ENCODE measurements around the gene SCO2. TPM values are rescaled to one million over a fixed set of nuclear protein-coding genes. Genes with fewer than 3 reads are reported as not detected.

Gene SCO2
- polyA plus RNA-seq, 3 donors = 39.5 to 101 (median 69.6) TPM

- no peaks in the 10 kb centered on the region for H3K9me3 ChIP-seq (replicated peaks in 1 of 2; ENCODE audit: control insufficient read depth in 1 of 2, insufficient read depth in 1 of 2, low read length in 2 of 2)
- no peaks in the 10 kb centered on the region for H3K27me3 ChIP-seq (ENCODE audit: control insufficient read depth in 2 of 2, insufficient read depth in 2 of 2, low read length in 2 of 2)
- no peak for TF ChIP-seq CTCF (IDR thresholded peaks at IDR 0.05)
- 95% methylated on average over 32 of the region's 44 CpGs for WGBS (ENCODE audit: insufficient coverage)
- intact Hi-C loops (cut with micrococcal nuclease) = loop anchor here (5.0 kb wide), 3 partner anchors 58 to 123 kb away; partner anchors contain the start of genes ARSA (in 1 of the 2), CHKB (in 1 of the 2) and SYCE3 (in 1 of the 2)
- H3K36me3 ChIP-seq (replicated peaks in 1 of 2; ENCODE audit: control insufficient read depth in 1 of 2, insufficient read depth in 2 of 2, low read length in 2 of 2) = peaks cover 30 to 36% of the 10 kb centered on the region in 2 donors
- H3K27me3 Mint-ChIP-seq (ENCODE audit: low read depth in 3 of 3) = peaks cover 0 to 3% (median 2%) of the 10 kb centered on the region in 3 donors
- no peak overlapping the region for H3K9ac ChIP-seq (ENCODE audit: insufficient read depth, low read length, poor library complexity, severe bottlenecking)
- H3K4me1 ChIP-seq (ENCODE audit: control insufficient read depth in 1 of 2, insufficient read depth in 2 of 2, low read length in 2 of 2) = peaks cover 19 to 26% of the 10 kb centered on the region in 2 donors
- H3K4me2 ChIP-seq (replicated peaks; ENCODE audit: extremely low read depth, low read length, poor library complexity, severe bottlenecking) = no peak overlapping the region
- peaks cover 41% of the 10 kb centered on the region for H3K79me2 ChIP-seq (ENCODE audit: insufficient read depth, low read length)
- no peak overlapping the region for H2AFZ ChIP-seq (ENCODE audit: insufficient read depth, low read depth, low read length, poor library complexity, severe bottlenecking)
- peaks cover 20% of the 10 kb centered on the region for H3K4me1 Mint-ChIP-seq
- no peak overlapping the region for H3K4me3 ChIP-seq (replicated peaks in 1 of 3; ENCODE audit: low read depth in 2 of 3, low read length in 3 of 3)
- no peak overlapping the region for H3K4me3 Mint-ChIP-seq
- H3K9me3 Mint-ChIP-seq = no peaks in the 10 kb centered on the region
- no peak overlapping the region for H3K27ac ChIP-seq (ENCODE audit: low read depth in 1 of 2, low read length in 2 of 2)
- no peaks in the 10 kb centered on the region for H4K20me1 ChIP-seq (ENCODE audit: insufficient read depth, low read length)
- peaks cover 15 to 26% of the 10 kb centered on the region in 2 donors for H3K36me3 Mint-ChIP-seq
- H3K27ac Mint-ChIP-seq = no peak overlapping the region
- peak in 1 of 3 donors; percentile 5 for DNase-seq
Measured at GRCh38 chr22:50504369-50505211, 20.8 kb downstream of the SCO2 start.

- Histone ChIP-seq H3K27ac (ENCODE audit: low read depth in 1 of 2, low read length in 2 of 2) (no peak overlapping the region), H2AFZ (ENCODE audit: insufficient read depth, low read depth, low read length, poor library complexity, severe bottlenecking) (no peak overlapping the region), H3K4me3 (replicated peaks in 1 of 3; ENCODE audit: low read depth in 2 of 3, low read length in 3 of 3) (no peak overlapping the region), H3K27me3 (ENCODE audit: control insufficient read depth in 2 of 2, insufficient read depth in 2 of 2, low read length in 2 of 2) (no peaks in the 10 kb centered on the region), H4K20me1 (ENCODE audit: insufficient read depth, low read length) (no peaks in the 10 kb centered on the region), H3K4me1 (ENCODE audit: control insufficient read depth in 1 of 2, insufficient read depth in 2 of 2, low read length in 2 of 2) (peaks cover 11 to 18% of the 10 kb centered on the region in 2 donors), H3K4me2 (replicated peaks; ENCODE audit: extremely low read depth, low read length, poor library complexity, severe bottlenecking) (no peak overlapping the region), H3K9me3 (replicated peaks in 1 of 2; ENCODE audit: control insufficient read depth in 1 of 2, insufficient read depth in 1 of 2, low read length in 2 of 2) (no peaks in the 10 kb centered on the region), H3K9ac (ENCODE audit: insufficient read depth, low read length, poor library complexity, severe bottlenecking) (no peak overlapping the region), H3K79me2 (ENCODE audit: insufficient read depth, low read length) (peaks cover 32% of the 10 kb centered on the region), H3K36me3 (replicated peaks in 1 of 2; ENCODE audit: control insufficient read depth in 1 of 2, insufficient read depth in 2 of 2, low read length in 2 of 2) (peaks cover 30 to 36% of the 10 kb centered on the region in 2 donors)
- Mint-ChIP-seq H3K9me3 (no peaks in the 10 kb centered on the region), H3K27ac (no peak overlapping the region), H3K4me3 (no peak overlapping the region), H3K27me3 (ENCODE audit: low read depth in 3 of 3) (peaks cover 0 to 3% (median 2%) of the 10 kb centered on the region in 3 donors), H3K4me1 (peaks cover 11% of the 10 kb centered on the region), H3K36me3 (peaks cover 15 to 26% of the 10 kb centered on the region in 2 donors)
- intact Hi-C loops (cut with micrococcal nuclease) = no loop called here
- WGBS (ENCODE audit: insufficient coverage) = over 99% methylated on average over 15 of the region's 26 CpGs
- no peak for TF ChIP-seq CTCF (IDR thresholded peaks at IDR 0.05)
- peak in 1 of 3 donors; percentile 7 for DNase-seq
Measured at GRCh38 chr22:50503475-50504145, 21.8 kb downstream of the SCO2 start.
